Kidney (tissue), 14 donors: ENCODE data around the gene ISCU. TPM values are rescaled to one million over a fixed set of nuclear protein-coding genes. Genes with fewer than 3 reads are reported as not detected.

Experiments
- DNase-seq, 5 donors: peaks; one replicate each; pipeline ENCODE4 v3.0.0-alpha.2; 2013 to 2020
- FAIRE-seq: peaks from 2 replicates; lab custom pipeline; 2012; peaks lifted over from hg19 to GRCh38; lab: Jason Lieb, UNC
- H3K27ac ChIP-seq, 2 donors: one replicate each; pipeline ENCODE4 v1.7.0; 2013; ENCODE audit warnings: low read depth in 2 of 2, low read length in 2 of 2, inconsistent platforms in 1 of 2
- H3K27me3 ChIP-seq: one replicate; pipeline ENCODE4 v1.7.1; 2013; ENCODE audit warnings: low read length, inconsistent platforms; ENCODE audit not compliant: control insufficient read depth, insufficient read depth
- H3K36me3 ChIP-seq, 3 donors: one replicate each; pipeline versions ENCODE4 v1.7.0 to v1.7.1; 2013; ENCODE audit warnings: low read length in 3 of 3, control low read depth in 1 of 3, inconsistent platforms in 1 of 3; ENCODE audit not compliant: insufficient read depth in 3 of 3, control insufficient read depth in 2 of 3
- H3K4me1 ChIP-seq, 3 donors: one replicate each; pipeline versions ENCODE4 v1.7.0 to v1.7.1; 2013; ENCODE audit warnings: low read length in 3 of 3, inconsistent platforms in 1 of 3, low read depth in 1 of 3; ENCODE audit not compliant: control insufficient read depth in 2 of 3, insufficient read depth in 2 of 3
- H3K4me3 ChIP-seq, 3 donors: one replicate each; pipeline versions ENCODE4 v1.7.0 to v1.8.1; 2013; ENCODE audit warnings: low read length in 3 of 3, control low read depth in 1 of 3, inconsistent platforms in 1 of 3
- H3K9ac ChIP-seq, 3 donors: one replicate each; pipeline versions ENCODE4 v1.7.0 to v1.7.1; 2013; ENCODE audit warnings: low read length in 3 of 3, control low read depth in 1 of 3, inconsistent platforms in 1 of 3
- H3K9me3 ChIP-seq, 3 donors: one replicate each; pipeline versions ENCODE4 v1.7.0 to v1.7.1; 2013; ENCODE audit warnings: low read length in 3 of 3, control low read depth in 1 of 3, inconsistent platforms in 1 of 3; ENCODE audit not compliant: control insufficient read depth in 2 of 3, insufficient read depth in 1 of 3
- intact Hi-C: fragments of 100-400 bp; cut with DNase I; formaldehyde crosslinking; loops from one replicate; pipeline ENCODE4 v1.11.1; 2022
- polyA plus RNA-seq: library from polyadenylated mRNA; stranded (reverse); fragments of 350-450 nt; fragmentation: Illumina TruSeq; extraction: RNeasy Lipid Tissue Mini Kit (QIAGEN cat#74804); gene quantifications from one replicate; pipeline ENCODE4 v1.2.3, GENCODE V29; 2014; ENCODE audit warnings: low read depth, low replicate concordance; ENCODE audit not compliant: insufficient read depth
- total RNA-seq: library from RNA; stranded (reverse); fragmentation: NEBNext Ultra II Directional; extraction: Animal tissue kit (Norgen Biotek cat#: 25700); gene quantifications from one replicate; pipeline ENCODE4 v1.2.1, GENCODE V29; 2021
- TF ChIP-seq, protein P1 (sequence below): IDR thresholded peaks from 3 replicates; pipeline ENCODE4 v1.5.1; 2012; ENCODE audit warnings: mild to moderate bottlenecking, moderate library complexity, borderline replicate concordance; ENCODE audit not compliant: insufficient read depth; ENCODE audit errors: extremely low read depth
- donor health status: control.
- donor health status: control.
- donor health status: control.
- donor health status: control.
- donor health status: control.
- donor health status: DM: yes; HTN: yes; CAD: no.
- donor health status: Normal renal cell carcinoma (clear cell type).

The ISCU gene
- total and polyA plus RNA-seq, 2 donors from 2014 or later: 183 to 511 TPM

DNA sequence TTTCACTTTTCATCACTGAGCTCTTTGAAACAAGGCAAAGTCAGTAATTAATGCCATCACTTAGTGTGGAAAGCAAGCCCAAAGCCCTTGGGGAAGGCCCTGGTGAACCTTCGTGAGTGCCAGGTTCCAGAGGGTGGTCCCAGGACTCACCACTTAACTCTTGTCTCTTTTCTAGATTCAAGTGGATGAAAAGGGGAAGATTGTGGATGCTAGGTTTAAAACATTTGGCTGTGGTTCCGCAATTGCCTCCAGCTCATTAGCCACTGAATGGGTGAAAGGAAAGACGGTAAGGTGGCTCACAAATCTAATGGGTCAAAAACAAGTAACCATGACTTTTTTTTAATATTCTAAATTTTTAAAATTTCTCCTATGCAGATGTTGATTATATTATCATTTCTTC lies 2.8 kb downstream of the ISCU start:
- Histone ChIP-seq H3K9ac (peak overlapping the region in 1 of 3 donors; percentile 3), H3K27ac (no peak overlapping the region), H3K4me3 (no peak overlapping the region), H3K27me3 (no peaks in the 10 kb centered on the region), H3K36me3 (peaks cover 12 to 44% (median 38%) of the 10 kb centered on the region in 3 donors), H3K4me1 (peaks cover 0 to 33% (median 31%) of the 10 kb centered on the region in 3 donors), H3K9me3 (no peaks in the 10 kb centered on the region)
- intact Hi-C loops: loop anchor here (5.0 kb wide), 1 partner anchor 52 kb away; no protein-coding TSS in a partner anchor
- TF ChIP-seq, protein P1, sequence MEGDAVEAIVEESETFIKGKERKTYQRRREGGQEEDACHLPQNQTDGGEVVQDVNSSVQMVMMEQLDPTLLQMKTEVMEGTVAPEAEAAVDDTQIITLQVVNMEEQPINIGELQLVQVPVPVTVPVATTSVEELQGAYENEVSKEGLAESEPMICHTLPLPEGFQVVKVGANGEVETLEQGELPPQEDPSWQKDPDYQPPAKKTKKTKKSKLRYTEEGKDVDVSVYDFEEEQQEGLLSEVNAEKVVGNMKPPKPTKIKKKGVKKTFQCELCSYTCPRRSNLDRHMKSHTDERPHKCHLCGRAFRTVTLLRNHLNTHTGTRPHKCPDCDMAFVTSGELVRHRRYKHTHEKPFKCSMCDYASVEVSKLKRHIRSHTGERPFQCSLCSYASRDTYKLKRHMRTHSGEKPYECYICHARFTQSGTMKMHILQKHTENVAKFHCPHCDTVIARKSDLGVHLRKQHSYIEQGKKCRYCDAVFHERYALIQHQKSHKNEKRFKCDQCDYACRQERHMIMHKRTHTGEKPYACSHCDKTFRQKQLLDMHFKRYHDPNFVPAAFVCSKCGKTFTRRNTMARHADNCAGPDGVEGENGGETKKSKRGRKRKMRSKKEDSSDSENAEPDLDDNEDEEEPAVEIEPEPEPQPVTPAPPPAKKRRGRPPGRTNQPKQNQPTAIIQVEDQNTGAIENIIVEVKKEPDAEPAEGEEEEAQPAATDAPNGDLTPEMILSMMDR: no peak
- DNase-seq: no peak
- no peak for FAIRE-seq

DNA sequence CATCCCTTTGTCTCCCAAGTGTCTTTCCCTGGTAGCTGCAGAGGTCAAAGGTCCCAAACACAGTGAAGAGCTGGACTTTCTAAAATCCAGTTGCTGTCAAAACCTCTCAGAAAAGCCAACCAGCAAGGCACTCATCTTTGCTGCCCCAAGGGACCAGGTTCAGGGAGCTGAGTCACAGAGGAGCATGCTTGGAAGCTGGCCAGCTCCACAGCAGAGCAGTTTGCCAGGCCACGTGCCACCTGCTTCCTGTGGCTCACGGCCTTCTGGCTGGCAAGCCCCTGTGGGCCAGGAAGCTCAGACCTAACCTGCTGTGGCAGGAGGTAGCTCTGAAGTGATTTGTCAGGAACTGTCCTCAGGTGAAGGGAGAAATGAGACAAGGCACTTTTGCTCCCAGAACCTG lies 3.6 kb downstream of the ISCU start:
- Histone ChIP-seq H3K9ac (no peak overlapping the region), H3K9me3 (no peaks in the 10 kb centered on the region), H3K36me3 (peaks cover 12 to 44% (median 38%) of the 10 kb centered on the region in 3 donors), H3K4me1 (peaks cover 0 to 30% (median 29%) of the 10 kb centered on the region in 3 donors), H3K27me3 (no peaks in the 10 kb centered on the region), H3K4me3 (no peak overlapping the region), H3K27ac (peak overlapping the region; percentile 35 to 68)
- peak in 1 of 5 donors; percentile 95 for DNase-seq
- FAIRE-seq: no peak
- intact Hi-C loops: loop anchor here (5.0 kb wide), 1 partner anchor 51 kb away; no protein-coding TSS in a partner anchor
- TF ChIP-seq, protein P1: no peak

DNA sequence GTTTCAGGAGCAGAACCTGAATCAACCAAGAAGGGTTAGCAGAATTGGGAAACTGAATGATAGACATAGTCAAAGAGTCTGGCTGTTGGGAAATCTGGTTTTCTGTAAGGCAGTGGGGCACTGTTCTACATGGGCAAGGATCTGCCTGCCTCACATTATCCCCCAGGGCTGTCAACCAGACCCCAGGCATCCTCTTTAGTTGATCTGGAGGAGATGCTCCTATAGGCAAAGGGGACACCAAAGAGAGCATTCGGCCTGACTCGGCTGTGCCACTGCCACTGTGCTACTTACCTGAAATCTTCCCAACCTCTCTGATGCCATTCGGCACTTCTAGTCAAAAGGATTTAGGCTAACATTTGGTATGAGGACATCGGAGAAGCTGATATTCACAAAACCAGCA lies 4.1 kb downstream of the ISCU start:
- FAIRE-seq (no peak), DNase-seq (no peak)
- peaks cover 12 to 44% (median 38%) of the 10 kb centered on the region in 3 donors for H3K36me3 ChIP-seq
- H3K27ac ChIP-seq: peak overlapping the region; percentile 35 to 68
- H3K27me3 ChIP-seq: no peaks in the 10 kb centered on the region
- intact Hi-C loops: loop anchor here (5.0 kb wide), 1 partner anchor 51 kb away; no protein-coding TSS in a partner anchor
- TF ChIP-seq, protein P1: no peak
- no peak overlapping the region for H3K4me3 ChIP-seq
- H3K4me1 ChIP-seq: peaks cover 0 to 30% (median 28%) of the 10 kb centered on the region in 3 donors
- H3K9ac ChIP-seq: no peak overlapping the region
- H3K9me3 ChIP-seq: no peaks in the 10 kb centered on the region
